ENCODE results near the gene SNHG17.

- TF ChIP-seq, protein P1, sequence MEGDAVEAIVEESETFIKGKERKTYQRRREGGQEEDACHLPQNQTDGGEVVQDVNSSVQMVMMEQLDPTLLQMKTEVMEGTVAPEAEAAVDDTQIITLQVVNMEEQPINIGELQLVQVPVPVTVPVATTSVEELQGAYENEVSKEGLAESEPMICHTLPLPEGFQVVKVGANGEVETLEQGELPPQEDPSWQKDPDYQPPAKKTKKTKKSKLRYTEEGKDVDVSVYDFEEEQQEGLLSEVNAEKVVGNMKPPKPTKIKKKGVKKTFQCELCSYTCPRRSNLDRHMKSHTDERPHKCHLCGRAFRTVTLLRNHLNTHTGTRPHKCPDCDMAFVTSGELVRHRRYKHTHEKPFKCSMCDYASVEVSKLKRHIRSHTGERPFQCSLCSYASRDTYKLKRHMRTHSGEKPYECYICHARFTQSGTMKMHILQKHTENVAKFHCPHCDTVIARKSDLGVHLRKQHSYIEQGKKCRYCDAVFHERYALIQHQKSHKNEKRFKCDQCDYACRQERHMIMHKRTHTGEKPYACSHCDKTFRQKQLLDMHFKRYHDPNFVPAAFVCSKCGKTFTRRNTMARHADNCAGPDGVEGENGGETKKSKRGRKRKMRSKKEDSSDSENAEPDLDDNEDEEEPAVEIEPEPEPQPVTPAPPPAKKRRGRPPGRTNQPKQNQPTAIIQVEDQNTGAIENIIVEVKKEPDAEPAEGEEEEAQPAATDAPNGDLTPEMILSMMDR (IDR thresholded peaks at IDR 0.05), result no peak
- no peak for TF ChIP-seq POLR2A (IDR thresholded peaks at IDR 0.05)
Measured at GRCh38 chr20:38477747-38478146, 42.6 kb upstream of the SNHG17 start.
